Skeletal muscle satellite cell (primary cell): Measurements from ENCODE around the gene KRT2.

Experiments
- H3K27me3 ChIP-seq: 2 replicates; pipeline ENCODE4 v1.7.0; 2013; ENCODE audit warnings: low read length; ENCODE audit not compliant: control insufficient read depth, insufficient read depth
- H3K36me3 ChIP-seq: 2 replicates; pipeline ENCODE4 v1.7.0; 2013; ENCODE audit warnings: mild to moderate bottlenecking, control low read depth, low read length; ENCODE audit not compliant: insufficient read depth
- H3K4me1 ChIP-seq: 2 replicates; pipeline ENCODE4 v1.7.0; 2013; ENCODE audit warnings: low read length; ENCODE audit not compliant: control insufficient read depth, insufficient read depth
- H3K4me2 ChIP-seq: 2 replicates; pipeline ENCODE4 v1.7.0; 2013; ENCODE audit warnings: mild to moderate bottlenecking, low read length
- H3K4me3 ChIP-seq: 2 replicates; pipeline ENCODE4 v1.7.0; 2013; ENCODE audit warnings: low read length
- H3K9ac ChIP-seq: 2 replicates; pipeline ENCODE4 v1.7.0; 2013; ENCODE audit warnings: mild to moderate bottlenecking, low read depth, low read length, moderate library complexity
- H3K9me3 ChIP-seq: replicated peaks from 2 replicates; pipeline ENCODE4 v1.7.0; 2013; ENCODE audit warnings: mild to moderate bottlenecking, control low read depth, low read length

KRT2 gene

DNA sequence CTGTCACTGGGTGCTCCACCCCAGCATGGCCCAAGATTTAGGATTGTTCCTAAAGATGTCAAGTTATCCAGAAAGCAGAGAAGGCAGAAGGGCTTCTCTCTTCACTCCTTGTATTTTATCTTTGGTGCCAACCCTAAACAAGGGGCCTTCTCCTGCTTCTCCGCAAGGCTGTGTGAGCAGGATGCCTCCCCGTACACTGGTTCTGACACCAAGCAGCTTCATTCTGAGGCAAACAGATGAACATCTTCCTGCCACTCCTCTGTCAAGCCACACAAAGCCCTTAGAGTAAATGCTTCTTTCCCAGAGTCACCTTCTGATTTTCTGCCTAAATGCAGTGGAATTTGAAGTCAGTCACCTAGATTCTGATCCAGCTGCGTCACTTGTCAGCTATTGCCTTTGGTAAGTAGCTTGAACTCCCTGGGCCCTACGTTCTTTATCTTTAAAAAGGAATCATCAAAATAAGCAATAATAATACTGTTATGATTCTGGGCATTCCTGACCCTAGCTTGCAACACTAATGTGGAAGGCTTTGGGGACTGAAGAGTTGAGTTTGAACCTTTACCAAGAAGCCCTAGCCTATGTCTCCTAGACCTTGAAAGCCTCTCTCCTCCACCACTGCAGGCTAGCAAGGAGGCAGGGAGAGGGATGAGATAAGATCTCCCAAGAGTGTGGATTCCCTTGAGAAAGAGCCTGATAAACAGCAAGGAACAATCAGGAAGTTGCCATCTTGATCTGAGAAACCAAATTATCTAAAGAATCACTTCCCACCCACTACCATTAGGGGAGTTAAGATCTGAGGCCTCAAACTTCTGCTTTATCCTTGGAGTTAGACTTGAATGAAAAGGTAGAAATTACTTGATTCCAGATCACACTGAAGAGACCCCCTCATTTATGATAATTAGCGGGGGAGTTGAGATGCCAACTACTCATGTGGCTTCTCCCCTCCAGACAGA lies 39.3 kb downstream of the KRT2 start:
- no peaks in the 10 kb centered on the region for H3K4me1 ChIP-seq
- H3K27me3 ChIP-seq, result peaks cover 86% of the 10 kb centered on the region

DNA sequence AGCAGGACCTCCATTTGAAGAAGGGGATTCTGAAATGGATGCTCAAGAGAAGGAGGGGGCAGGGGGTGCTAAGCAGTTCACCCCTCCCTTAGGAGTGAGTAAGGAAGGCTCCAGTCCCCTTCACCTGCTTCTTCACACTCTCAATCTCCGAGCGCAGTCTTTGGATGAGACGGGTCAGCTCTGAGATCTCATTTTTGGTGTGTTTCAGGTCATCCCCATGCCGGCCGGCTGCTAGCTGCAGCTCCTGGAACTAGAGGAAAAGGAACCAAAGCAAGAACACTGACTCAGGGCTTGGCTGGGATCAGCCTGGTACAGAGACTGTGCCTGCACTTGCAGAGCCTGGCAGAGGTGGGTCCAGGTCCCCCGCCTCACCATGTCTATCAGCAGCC lies 40.9 kb downstream of the KRT2 start:
- Histone ChIP-seq H3K9me3 (no peaks in the 10 kb centered on the region), H3K9ac (no peak overlapping the region), H3K27me3 (peaks cover 89% of the 10 kb centered on the region), H3K4me2 (no peak overlapping the region), H3K4me3 (no peak overlapping the region), H3K4me1 (no peaks in the 10 kb centered on the region), H3K36me3 (no peaks in the 10 kb centered on the region)

More for the DNA sequence above, 39.3 kb downstream of the KRT2 start:
- H3K36me3 ChIP-seq, result no peaks in the 10 kb centered on the region
- no peaks in the 10 kb centered on the region for H3K9me3 ChIP-seq
- no peak overlapping the region for H3K4me3 ChIP-seq
- H3K9ac ChIP-seq, result no peak overlapping the region
- H3K4me2 ChIP-seq, result no peak overlapping the region

DNA sequence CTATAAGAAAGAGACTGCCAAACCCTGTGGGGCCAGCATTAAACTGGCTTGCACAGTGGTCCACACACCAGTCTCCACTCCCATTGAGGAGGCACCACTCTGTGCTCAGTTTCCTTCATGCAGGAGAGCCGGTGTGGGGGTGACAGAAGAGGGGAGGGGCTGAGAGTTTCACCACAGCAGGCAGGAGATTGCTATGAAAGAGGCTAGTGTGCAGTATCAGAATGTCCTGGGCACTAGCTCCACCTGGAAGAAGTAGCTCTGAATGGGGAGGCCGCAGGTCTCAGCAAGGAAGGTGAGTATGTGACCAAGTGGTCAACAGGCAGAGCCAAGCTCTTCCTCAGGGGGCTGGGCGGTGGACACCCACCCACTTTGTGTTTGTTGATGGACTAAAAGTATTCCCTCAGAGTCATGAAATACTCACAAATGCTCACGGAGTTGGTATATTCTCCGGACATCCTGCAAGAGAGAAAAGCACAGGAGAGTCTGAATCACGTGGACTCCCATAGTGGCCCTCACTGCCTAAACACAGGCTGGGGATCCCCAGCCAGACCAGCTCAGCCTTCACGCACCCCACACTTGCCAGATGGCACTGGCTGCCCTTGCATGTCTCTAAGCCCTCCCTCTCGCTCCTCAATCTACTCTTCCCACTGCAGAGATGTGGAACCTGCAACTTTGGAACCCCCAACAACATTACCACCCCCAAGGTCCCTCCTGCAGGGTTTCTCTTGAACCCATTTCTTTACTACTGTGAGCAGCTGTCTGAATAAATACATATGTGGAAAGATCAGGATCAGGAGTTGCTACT lies 43.0 kb downstream of the KRT2 start:
- Histone ChIP-seq H3K27me3 (peaks cover 81% of the 10 kb centered on the region), H3K9ac (no peak overlapping the region), H3K4me2 (no peak overlapping the region), H3K4me1 (no peaks in the 10 kb centered on the region), H3K36me3 (no peaks in the 10 kb centered on the region), H3K9me3 (no peaks in the 10 kb centered on the region), H3K4me3 (no peak overlapping the region)

DNA sequence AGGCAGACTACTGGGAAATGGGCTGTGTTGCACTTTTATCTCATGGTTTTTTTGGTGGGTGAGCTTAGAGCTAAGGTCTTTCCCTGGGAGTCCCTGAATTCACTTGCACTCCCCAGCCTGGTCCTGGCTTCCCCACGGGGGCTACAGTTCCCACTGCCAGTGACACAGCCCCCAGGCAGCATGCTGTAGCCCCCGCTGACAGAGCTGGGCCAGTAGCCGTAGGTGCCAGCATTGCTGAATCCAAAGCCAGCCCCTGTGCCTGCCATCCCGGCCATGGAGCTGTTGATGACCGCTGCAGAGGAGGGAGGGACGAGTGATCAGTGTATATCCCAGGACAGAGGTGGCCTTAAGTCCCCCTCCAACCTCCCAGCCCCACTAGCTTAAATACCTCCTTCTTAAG lies 43.9 kb downstream of the KRT2 start:
- H3K9me3 ChIP-seq, result no peaks in the 10 kb centered on the region
- H3K36me3 ChIP-seq, result no peaks in the 10 kb centered on the region
- H3K4me2 ChIP-seq, result no peak overlapping the region
- no peaks in the 10 kb centered on the region for H3K4me1 ChIP-seq
- H3K27me3 ChIP-seq, result peaks cover 78% of the 10 kb centered on the region
- H3K9ac ChIP-seq, result no peak overlapping the region
- H3K4me3 ChIP-seq, result no peak overlapping the region

DNA sequence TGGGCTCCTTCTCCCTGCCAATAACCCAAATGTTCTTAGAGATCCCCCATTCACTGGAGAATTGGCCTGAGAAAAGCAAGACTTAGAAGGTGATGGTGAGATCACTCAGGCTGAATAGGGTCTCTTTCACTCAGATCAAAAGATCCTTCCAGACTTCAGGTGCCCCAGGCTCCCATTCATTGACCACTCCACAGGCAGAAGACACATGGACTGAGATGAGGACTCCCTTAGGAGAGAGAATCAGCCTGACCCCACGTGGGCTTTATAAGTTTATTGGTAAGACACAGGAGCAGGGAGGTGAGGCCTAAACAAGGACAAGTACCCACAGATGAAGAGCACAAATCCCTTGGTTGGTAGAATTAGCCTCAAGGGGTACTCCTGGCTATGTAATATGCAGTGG lies 44.7 kb downstream of the KRT2 start:
- Histone ChIP-seq H3K4me1 (no peaks in the 10 kb centered on the region), H3K4me3 (no peak overlapping the region), H3K9me3 (no peaks in the 10 kb centered on the region), H3K9ac (no peak overlapping the region), H3K27me3 (peaks cover 77% of the 10 kb centered on the region), H3K36me3 (no peaks in the 10 kb centered on the region), H3K4me2 (no peak overlapping the region)

DNA sequence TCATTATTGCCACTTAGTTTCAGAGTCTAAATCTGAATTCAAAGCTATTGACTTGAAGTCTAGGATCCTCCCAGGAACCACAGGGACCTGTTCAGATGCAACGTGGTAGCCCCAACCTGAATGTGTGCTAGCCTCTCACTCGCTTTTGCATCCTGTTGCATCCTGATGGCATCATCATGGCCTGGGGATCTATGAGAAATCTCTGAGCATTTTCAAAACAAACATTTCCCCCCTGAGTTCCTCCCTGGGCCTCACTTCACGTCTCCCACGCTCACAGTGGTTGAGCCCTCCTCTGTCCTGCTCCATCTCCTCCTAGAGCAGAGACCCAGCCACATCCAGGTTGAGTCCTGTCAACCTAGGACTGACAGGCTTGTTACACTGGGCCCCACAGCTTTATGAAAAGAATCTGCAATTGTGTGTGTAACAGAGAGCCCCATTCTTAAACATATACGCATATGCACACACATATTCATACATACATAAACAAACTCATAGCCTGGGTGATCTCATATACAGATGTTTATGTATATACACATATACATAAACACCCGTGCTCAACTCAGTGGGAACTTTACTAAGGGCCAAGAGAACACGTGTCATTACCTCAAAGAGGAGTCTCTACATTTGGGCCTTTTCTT lies 45.3 kb downstream of the KRT2 start:
- no peaks in the 10 kb centered on the region for H3K4me1 ChIP-seq

DNA sequence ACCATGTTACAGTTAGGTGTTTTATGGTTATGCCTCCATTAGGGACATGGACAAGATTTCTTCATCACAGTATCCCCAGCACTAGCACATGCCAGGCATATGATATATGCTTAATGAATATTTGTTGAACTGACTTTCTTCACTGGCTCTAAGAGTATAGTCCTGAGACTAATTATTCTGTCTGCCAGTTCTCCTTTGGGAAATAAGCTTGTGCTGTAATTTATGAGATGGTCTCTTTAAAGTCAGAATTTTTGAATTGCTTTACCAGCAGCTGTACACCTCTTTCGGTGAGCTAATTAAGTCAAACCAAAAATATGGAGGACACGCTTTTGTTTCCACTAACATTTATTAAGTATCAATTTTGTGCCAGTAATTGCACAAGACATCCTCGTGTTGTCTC lies 45.9 kb downstream of the KRT2 start:
- H3K36me3 ChIP-seq, result no peaks in the 10 kb centered on the region
- no peaks in the 10 kb centered on the region for H3K4me1 ChIP-seq
- no peak overlapping the region for H3K4me2 ChIP-seq
- H3K9ac ChIP-seq, result no peak overlapping the region
- no peak overlapping the region for H3K4me3 ChIP-seq
- no peaks in the 10 kb centered on the region for H3K9me3 ChIP-seq
- H3K27me3 ChIP-seq, result peaks cover 77% of the 10 kb centered on the region

More for the DNA sequence above, 45.3 kb downstream of the KRT2 start:
- Histone ChIP-seq H3K4me2 (no peak overlapping the region), H3K27me3 (peaks cover 77% of the 10 kb centered on the region), H3K4me3 (no peak overlapping the region), H3K36me3 (no peaks in the 10 kb centered on the region), H3K9me3 (no peaks in the 10 kb centered on the region), H3K9ac (no peak overlapping the region)

DNA sequence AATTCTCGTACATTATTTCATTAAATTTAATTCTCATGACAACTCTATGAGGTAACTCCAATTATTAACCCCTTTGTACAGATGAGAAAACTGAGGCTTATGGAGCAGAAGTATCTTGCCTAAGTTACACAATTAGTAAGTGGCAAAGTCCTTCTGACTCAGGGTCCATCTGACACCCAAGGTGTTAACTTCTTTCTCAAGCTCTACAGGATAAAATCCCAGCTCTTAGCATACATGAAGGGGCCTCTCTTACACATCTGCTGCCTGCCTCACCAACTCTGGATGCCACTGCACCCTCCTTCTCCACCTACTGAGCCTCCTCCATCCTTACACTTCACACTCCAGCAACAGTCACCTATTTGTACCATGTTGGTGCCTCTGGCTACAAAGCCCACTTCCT lies 46.5 kb downstream of the KRT2 start:
- Histone ChIP-seq H3K9me3 (no peaks in the 10 kb centered on the region), H3K4me2 (no peak overlapping the region), H3K27me3 (peaks cover 77% of the 10 kb centered on the region), H3K9ac (no peak overlapping the region), H3K4me1 (no peaks in the 10 kb centered on the region), H3K4me3 (no peak overlapping the region), H3K36me3 (no peaks in the 10 kb centered on the region)

DNA sequence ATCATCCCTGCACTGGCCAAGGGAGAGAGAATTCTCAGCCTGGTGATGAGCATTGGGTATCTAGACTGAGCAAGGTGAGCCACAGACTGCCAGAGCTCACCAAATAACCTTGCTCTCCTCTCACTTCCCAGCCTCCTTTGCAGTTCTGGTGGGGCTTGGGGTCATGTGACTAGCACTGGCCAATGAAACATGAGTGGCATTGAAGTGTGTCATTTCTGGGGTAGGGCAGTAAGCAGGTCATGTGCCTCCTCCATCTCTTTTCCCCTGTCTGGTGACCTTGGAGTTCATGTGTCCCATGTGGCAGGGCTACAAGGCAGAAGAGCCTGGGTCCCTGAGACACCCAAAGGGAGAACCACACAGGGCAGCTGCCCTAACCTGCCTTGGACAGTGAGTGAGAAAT lies 47.2 kb downstream of the KRT2 start:
- no peaks in the 10 kb centered on the region for H3K4me1 ChIP-seq
- H3K4me2 ChIP-seq, result no peak overlapping the region
- H3K9ac ChIP-seq, result no peak overlapping the region
- no peak overlapping the region for H3K4me3 ChIP-seq
- H3K36me3 ChIP-seq, result no peaks in the 10 kb centered on the region
- no peaks in the 10 kb centered on the region for H3K9me3 ChIP-seq
- H3K27me3 ChIP-seq, result peaks cover 82% of the 10 kb centered on the region

DNA sequence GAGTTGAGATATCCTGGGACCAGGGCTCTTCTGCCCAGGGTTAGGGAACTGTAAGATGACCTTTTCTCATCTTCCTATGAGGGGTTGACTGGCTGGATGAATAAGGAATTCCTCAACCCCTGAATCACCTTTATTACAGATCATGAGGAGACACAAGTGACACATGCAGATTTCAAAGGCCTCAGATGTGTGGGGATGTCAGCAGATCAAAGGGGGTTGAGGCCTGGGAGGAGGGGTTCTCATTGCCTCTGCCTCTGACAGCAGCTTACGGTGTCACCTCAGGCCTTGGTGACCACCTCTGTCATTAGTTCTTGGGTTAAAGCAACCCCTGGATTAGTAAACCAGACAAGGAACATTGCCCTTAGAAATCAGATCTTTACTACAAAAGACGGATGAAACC lies 48.7 kb downstream of the KRT2 start:
- H3K4me3 ChIP-seq, result no peak overlapping the region
- H3K9me3 ChIP-seq, result no peaks in the 10 kb centered on the region
- no peaks in the 10 kb centered on the region for H3K4me1 ChIP-seq
- H3K36me3 ChIP-seq, result no peaks in the 10 kb centered on the region
- H3K9ac ChIP-seq, result no peak overlapping the region
- no peak overlapping the region for H3K4me2 ChIP-seq
- peaks cover 82% of the 10 kb centered on the region for H3K27me3 ChIP-seq

DNA sequence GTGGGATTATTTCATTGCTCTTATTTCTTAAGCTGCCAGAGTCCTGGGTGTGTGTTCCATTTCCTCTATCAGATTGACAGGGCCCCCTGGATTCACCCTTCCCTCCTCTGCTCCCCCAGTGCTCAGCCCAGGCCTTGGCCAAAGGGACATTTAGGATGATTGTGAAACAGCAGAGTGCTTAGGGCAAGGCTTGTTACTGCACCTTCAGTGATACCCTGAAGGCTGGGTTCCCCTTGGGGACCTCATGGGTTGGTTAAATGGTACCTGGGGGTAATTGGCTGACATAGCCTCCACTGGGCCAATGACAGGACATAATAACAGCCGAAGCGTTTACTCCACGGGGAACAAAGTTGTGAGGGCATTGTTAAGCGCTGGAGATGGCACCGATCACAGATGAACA lies 49.5 kb downstream of the KRT2 start:
- peaks cover 82% of the 10 kb centered on the region for H3K27me3 ChIP-seq

More for the DNA sequence above, 49.5 kb downstream of the KRT2 start:
- Histone ChIP-seq H3K36me3 (no peaks in the 10 kb centered on the region), H3K9me3 (no peaks in the 10 kb centered on the region), H3K4me1 (no peaks in the 10 kb centered on the region), H3K4me2 (no peak overlapping the region), H3K9ac (no peak overlapping the region), H3K4me3 (no peak overlapping the region)
